HCT116 (cell line): ENCODE measurements around the gene FBXO34. TPM values are rescaled to one million over a fixed set of nuclear protein-coding genes. Genes with fewer than 3 reads are reported as not detected.

Experiments
- ATAC-seq: fragments of 200-7000 bp; cut with Tn5 transposase; 2 replicates; pipeline ENCODE4 v1.9.1; 2020; ENCODE audit warnings: mild to moderate bottlenecking, moderate library complexity
- BruUV-seq: library from RNA; stranded (reverse); fragments of 400-500 nt; replicated peaks from 2 replicates; lab custom pipeline; 2021; lab: Mats Ljungman, UMichigan
- CTCF ChIA-PET: fragments of 300-600 bp; sonication (Branson Sonifier 250); formaldehyde crosslinking; loops from one replicate; lab custom pipeline; 2021; ENCODE audit warnings: antibody characterized with exemption; lab: Charles Lee
- POLR2A ChIA-PET: fragments of 300-600, 350-600 bp; sonication (Branson Sonifier 250); formaldehyde crosslinking; loops from one replicate; lab custom pipeline; 2021; ENCODE audit warnings: antibody characterized with exemption; lab: Charles Lee
- RAD21 ChIA-PET, 2 experiments: fragments of 300-600 bp; sonication (Branson Sonifier 250); formaldehyde crosslinking; loops; one replicate each; lab custom pipeline; 2023; ENCODE audit warnings: low total read pairs in 2 of 2; ENCODE audit not compliant: uncharacterized antibody in 2 of 2, unreplicated experiment in 2 of 2, low non-redundant PET in 1 of 2; lab: Charles Lee
- DNase-seq: peaks from one replicate; pipeline ENCODE4 v3.0.0-alpha.2; 2010; ENCODE audit warnings: low read depth, low spot score
- H2AFZ ChIP-seq: fragments of 200-600 bp; shearing (Covaris generic), sonication (generic); 2 replicates; pipeline ENCODE4 v1.6.1; 2017; ENCODE audit warnings: low read depth, mixed run types, mixed read lengths, antibody characterized with exemption, low read length; ENCODE audit not compliant: poor library complexity, severe bottlenecking
- H3K27ac ChIP-seq: 2 replicates; pipeline ENCODE4 v1.5.1; 2012; ENCODE audit warnings: low read depth, low read length
- H3K27me3 ChIP-seq: fragments of 200-600 bp; sonication (generic); 2 replicates; pipeline ENCODE4 v1.6.1; 2016; ENCODE audit warnings: mixed run types, low read length, mixed read lengths; ENCODE audit not compliant: insufficient read depth
- H3K36me3 ChIP-seq, 2 experiments: fragments of 200-500 bp in 1 of 2; fragments of 200-600 bp in 1 of 2; sonication (Bioruptor generic) in 1 of 2; sonication (generic) in 1 of 2; 2 replicates each; pipeline versions ENCODE4 v1.5.1 to v1.6.1; 2014 to 2016; ENCODE audit warnings: low read length in 2 of 2, inconsistent platforms in 1 of 2, mixed read lengths in 1 of 2, mixed run types in 1 of 2; ENCODE audit not compliant: insufficient read depth in 2 of 2, control insufficient read depth in 1 of 2
- H3K4me1 ChIP-seq, 2 experiments: fragments of 200-600 bp in 1 of 2; sonication (generic) in 1 of 2; 2 replicates each; pipeline versions ENCODE4 v1.5.1 to v1.6.1; 2012 to 2017; ENCODE audit warnings: low read length in 2 of 2, inconsistent platforms in 1 of 2, mild to moderate bottlenecking in 1 of 2, mixed read lengths in 1 of 2, mixed run types in 1 of 2, moderate library complexity in 1 of 2; ENCODE audit not compliant: insufficient read depth in 2 of 2, control insufficient read depth in 1 of 2
- H3K4me2 ChIP-seq: fragments of 200-600 bp; sonication (generic); 2 replicates; pipeline ENCODE4 v1.6.1; 2017; ENCODE audit warnings: mixed run types, low read length, mixed read lengths
- H3K4me3 ChIP-seq, 2 experiments: fragments of 200-600 bp in 1 of 2; sonication (generic) in 1 of 2; replicated peaks in 1 of 2; 2 replicates each; pipeline ENCODE4 v1.5.1; 2011 to 2016; ENCODE audit warnings: low read length in 2 of 2, control low read depth in 1 of 2, low read depth in 1 of 2, mild to moderate bottlenecking in 1 of 2, mixed read lengths in 1 of 2, mixed run types in 1 of 2
- H3K79me2 ChIP-seq: fragments of 200-600 bp; sonication (generic); 2 replicates; pipeline ENCODE4 v1.6.1; 2017; ENCODE audit warnings: mild to moderate bottlenecking, mixed run types, low read length, moderate library complexity, mixed read lengths; ENCODE audit not compliant: insufficient read depth
- H3K9ac ChIP-seq: fragments of 200-600 bp; sonication (generic); 2 replicates; pipeline ENCODE4 v1.6.1; 2016; ENCODE audit warnings: low read length, mixed read lengths
- H3K9me2 ChIP-seq: fragments of 200-600 bp; sonication (generic), shearing (Covaris generic); 2 replicates; pipeline ENCODE4 v1.6.1; 2017; ENCODE audit warnings: mixed run types, mild to moderate bottlenecking, moderate library complexity; ENCODE audit not compliant: insufficient read depth
- H3K9me3 ChIP-seq, 2 experiments: fragments of 200-500 bp in 1 of 2; fragments of 200-600 bp in 1 of 2; sonication (Bioruptor generic) in 1 of 2; sonication (generic) in 1 of 2; 2 replicates each; pipeline ENCODE4 v1.6.1; 2014 to 2017; ENCODE audit warnings: low read length in 2 of 2, mixed read lengths in 2 of 2, inconsistent platforms in 1 of 2, low read depth in 1 of 2, mild to moderate bottlenecking in 1 of 2, mixed run types in 1 of 2, moderate library complexity in 1 of 2; ENCODE audit not compliant: control insufficient read depth in 1 of 2, insufficient read depth in 1 of 2
- H4K20me1 ChIP-seq: fragments of 200-600 bp; sonication (generic), shearing (Covaris generic); 2 replicates; pipeline ENCODE4 v1.6.1; 2017; ENCODE audit warnings: mixed run types, mild to moderate bottlenecking, moderate library complexity; ENCODE audit not compliant: insufficient read depth
- ATF3 ChIP-seq: IDR thresholded peaks from 2 replicates; pipeline ENCODE4 v1.6.1; 2012
- CBX3 ChIP-seq: IDR thresholded peaks from 2 replicates; pipeline ENCODE4 v1.6.1; 2012; ENCODE audit warnings: low read depth
- CEBPB ChIP-seq: IDR thresholded peaks from 2 replicates; pipeline ENCODE4 v1.6.1; 2012; ENCODE audit warnings: low read depth
- CTCF ChIP-seq, 3 experiments: fragments of 200-600 bp in 1 of 3; sonication (generic) in 1 of 3; IDR thresholded peaks in 2 of 3; conservative IDR thresholded peaks in 1 of 3; 2 replicates each; pipeline ENCODE4 v1.5.1; 2012 to 2017; ENCODE audit warnings: low read depth in 2 of 3, low read length in 2 of 3, antibody characterized with exemption in 1 of 3, borderline replicate concordance in 1 of 3, control low read depth in 1 of 3, mild to moderate bottlenecking in 1 of 3, mixed read lengths in 1 of 3, mixed run types in 1 of 3, moderate library complexity in 1 of 3; ENCODE audit not compliant: insufficient read depth in 1 of 3
- EGR1 ChIP-seq: IDR thresholded peaks from 2 replicates; pipeline ENCODE4 v1.6.1; 2012; ENCODE audit warnings: low read depth
- ELF1 ChIP-seq: IDR thresholded peaks from 2 replicates; pipeline ENCODE4 v1.6.1; 2012; ENCODE audit warnings: low read depth, borderline replicate concordance
- EZH2 ChIP-seq: fragments of 200-600 bp; sonication (generic); IDR thresholded peaks from 2 replicates; pipeline ENCODE4 v1.6.1; 2017; ENCODE audit warnings: antibody characterized with exemption, mixed run types
- FOSL1 ChIP-seq: IDR thresholded peaks from 2 replicates; pipeline ENCODE4 v1.6.1; 2012; ENCODE audit warnings: low read depth
- JUND ChIP-seq: IDR thresholded peaks from 2 replicates; pipeline ENCODE4 v1.6.1; 2012
- POLR2A ChIP-seq: IDR thresholded peaks from 2 replicates; pipeline ENCODE4 v1.7.0; 2011; ENCODE audit warnings: borderline replicate concordance; ENCODE audit not compliant: insufficient read depth, insufficient read length; ENCODE audit errors: extremely low read depth
- POLR2AphosphoS5 ChIP-seq: IDR thresholded peaks from 2 replicates; pipeline ENCODE4 v1.6.1; 2011; ENCODE audit warnings: mild to moderate bottlenecking, low read depth, low read length, moderate library complexity
- RAD21 ChIP-seq: IDR thresholded peaks from 2 replicates; pipeline ENCODE4 v1.6.1; 2012; ENCODE audit warnings: low read depth, mild to moderate bottlenecking
- SIN3A ChIP-seq: IDR thresholded peaks from 2 replicates; pipeline ENCODE4 v1.6.1; 2012; ENCODE audit warnings: low read depth
- SP1 ChIP-seq: IDR thresholded peaks from 2 replicates; pipeline ENCODE4 v1.6.1; 2012; ENCODE audit warnings: low read depth
- SRF ChIP-seq: IDR thresholded peaks from 2 replicates; pipeline ENCODE4 v1.6.1; 2012; ENCODE audit warnings: low read depth
- TCF7L2 ChIP-seq: IDR thresholded peaks from 2 replicates; pipeline ENCODE4 v1.7.0; 2011; ENCODE audit warnings: borderline replicate concordance, inconsistent platforms; ENCODE audit not compliant: insufficient read depth, insufficient read length; ENCODE audit errors: extremely low read depth
- ZFX ChIP-seq: fragments of 450-650 bp; IDR thresholded peaks from 2 replicates; pipeline ENCODE4 v1.6.1; 2017
- ZNF274 ChIP-seq: fragments of 200-500 bp; sonication (Bioruptor generic); IDR thresholded peaks from 2 replicates; pipeline ENCODE4 v1.6.1; 2014; ENCODE audit warnings: mild to moderate bottlenecking, low read depth, low read length, inconsistent platforms
- intact Hi-C: fragments of 100-400 bp; cut with micrococcal nuclease; formaldehyde crosslinking; loops from 2 replicates; pipeline ENCODE4 v1.10.0; 2022
- total RNA-seq: library from RNA; stranded (reverse); gene quantifications from one replicate; pipeline ENCODE4 v1.2.1, GENCODE V29; 2021; ENCODE audit not compliant: unreplicated experiment
- TF ChIP-seq, protein P1 (sequence below): IDR thresholded peaks from 2 replicates; pipeline ENCODE4 v1.6.1; 2012; ENCODE audit warnings: low read depth
- TF ChIP-seq, protein P2 (sequence below): IDR thresholded peaks from 2 replicates; pipeline ENCODE4 v1.6.1; 2012

FBXO34 gene
- total RNA-seq, 1 experiment from 2014 or later, result 26.9 TPM

- no peak for DNase-seq
- RAD21 ChIA-PET, result no interaction called here
- CTCF ChIA-PET, result no interaction called here
- Histone ChIP-seq H3K9ac (no peak overlapping the region), H3K4me3 (no peak overlapping the region), H3K4me2 (no peak overlapping the region), H3K36me3 (peaks cover 0 to 5% of the 10 kb centered on the region in 2 experiments; a peak in 1 of 4 replicates), H3K9me2 (no peaks in the 10 kb centered on the region), H3K4me1 (no peaks in the 10 kb centered on the region), H3K27me3 (no peaks in the 10 kb centered on the region), H3K27ac (no peak overlapping the region), H4K20me1 (no peaks in the 10 kb centered on the region), H3K79me2 (peaks cover 66% of the 10 kb centered on the region), H2AFZ (no peak overlapping the region), H3K9me3 (peaks cover 4 to 13% of the 10 kb centered on the region in 2 experiments; a peak in 2 of 4 replicates)
- POLR2A ChIA-PET, result interaction anchor here (1.0 kb wide), 1 partner anchor 9 kb away, joined by 5 read pairs; no protein-coding TSS in a partner anchor
- TF ChIP-seq SRF, result no peak
- no peak for TF ChIP-seq CTCF (IDR thresholded peaks at IDR 0.05 in 2 of 3, conservative IDR thresholded peaks at IDR 0.05 in 1 of 3; ENCODE audit: borderline replicate concordance in 1 of 3, insufficient read depth in 1 of 3, low read depth in 2 of 3, low read length in 2 of 3)
- no peak for TF ChIP-seq POLR2A
- TF ChIP-seq ZFX, result no peak
- TF ChIP-seq ZNF274, result no peak
- no peak for TF ChIP-seq TCF7L2
- TF ChIP-seq SP1, result no peak
- TF ChIP-seq RAD21, result no peak
- no peak for TF ChIP-seq CEBPB
- no peak for TF ChIP-seq POLR2AphosphoS5
- TF ChIP-seq EZH2, result no peak
- TF ChIP-seq, protein P1, sequence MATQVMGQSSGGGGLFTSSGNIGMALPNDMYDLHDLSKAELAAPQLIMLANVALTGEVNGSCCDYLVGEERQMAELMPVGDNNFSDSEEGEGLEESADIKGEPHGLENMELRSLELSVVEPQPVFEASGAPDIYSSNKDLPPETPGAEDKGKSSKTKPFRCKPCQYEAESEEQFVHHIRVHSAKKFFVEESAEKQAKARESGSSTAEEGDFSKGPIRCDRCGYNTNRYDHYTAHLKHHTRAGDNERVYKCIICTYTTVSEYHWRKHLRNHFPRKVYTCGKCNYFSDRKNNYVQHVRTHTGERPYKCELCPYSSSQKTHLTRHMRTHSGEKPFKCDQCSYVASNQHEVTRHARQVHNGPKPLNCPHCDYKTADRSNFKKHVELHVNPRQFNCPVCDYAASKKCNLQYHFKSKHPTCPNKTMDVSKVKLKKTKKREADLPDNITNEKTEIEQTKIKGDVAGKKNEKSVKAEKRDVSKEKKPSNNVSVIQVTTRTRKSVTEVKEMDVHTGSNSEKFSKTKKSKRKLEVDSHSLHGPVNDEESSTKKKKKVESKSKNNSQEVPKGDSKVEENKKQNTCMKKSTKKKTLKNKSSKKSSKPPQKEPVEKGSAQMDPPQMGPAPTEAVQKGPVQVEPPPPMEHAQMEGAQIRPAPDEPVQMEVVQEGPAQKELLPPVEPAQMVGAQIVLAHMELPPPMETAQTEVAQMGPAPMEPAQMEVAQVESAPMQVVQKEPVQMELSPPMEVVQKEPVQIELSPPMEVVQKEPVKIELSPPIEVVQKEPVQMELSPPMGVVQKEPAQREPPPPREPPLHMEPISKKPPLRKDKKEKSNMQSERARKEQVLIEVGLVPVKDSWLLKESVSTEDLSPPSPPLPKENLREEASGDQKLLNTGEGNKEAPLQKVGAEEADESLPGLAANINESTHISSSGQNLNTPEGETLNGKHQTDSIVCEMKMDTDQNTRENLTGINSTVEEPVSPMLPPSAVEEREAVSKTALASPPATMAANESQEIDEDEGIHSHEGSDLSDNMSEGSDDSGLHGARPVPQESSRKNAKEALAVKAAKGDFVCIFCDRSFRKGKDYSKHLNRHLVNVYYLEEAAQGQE, result no peak
- TF ChIP-seq EGR1, result no peak
- no peak for TF ChIP-seq SIN3A
- no peak for TF ChIP-seq JUND
- TF ChIP-seq ELF1, result no peak
- no peak for TF ChIP-seq FOSL1
- TF ChIP-seq, protein P2, sequence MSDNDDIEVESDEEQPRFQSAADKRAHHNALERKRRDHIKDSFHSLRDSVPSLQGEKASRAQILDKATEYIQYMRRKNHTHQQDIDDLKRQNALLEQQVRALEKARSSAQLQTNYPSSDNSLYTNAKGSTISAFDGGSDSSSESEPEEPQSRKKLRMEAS, result no peak
- no peak for TF ChIP-seq ATF3
- TF ChIP-seq CBX3, result no peak
- no peak for ATAC-seq
- intact Hi-C loops, result no loop called here
- BruUV-seq, result no TSS peak
These were observed 37.9 kb downstream of the FBXO34 start for GRCh38 chr14:55309154-55309553.
